Measurements from ENCODE around the gene SLC22A3.
"Not testable (repeated sequence)": the region's sequence is repeated elsewhere in the genome, so short reads cannot be mapped to it uniquely, and the experiment has no call there.

The SLC22A3 gene

DNA sequence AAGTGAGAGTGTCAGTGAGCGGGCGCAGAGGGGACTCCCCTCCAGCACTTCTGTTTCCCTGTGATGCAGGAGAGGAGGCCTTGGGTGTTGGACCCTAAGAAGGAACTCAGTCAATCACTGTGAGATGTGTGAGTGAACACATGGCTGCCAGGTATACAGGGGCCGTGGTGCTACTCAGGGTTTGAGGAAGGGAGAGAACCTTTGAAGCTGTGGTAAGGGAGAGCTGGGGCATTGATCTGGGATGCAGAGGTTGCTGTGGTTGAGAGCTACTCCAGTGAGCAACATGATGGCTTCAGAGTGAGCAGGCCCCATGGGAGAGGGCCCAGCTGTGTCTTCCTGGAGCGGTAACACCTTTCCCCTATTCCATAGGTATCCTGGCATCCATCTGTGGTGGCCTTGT lies 99.2 kb downstream of the SLC22A3 start:
- no peak overlapping the region for H3K4me3 ChIP-seq (ENCODE audit: low read depth in 1 of 2, low read length in 1 of 2)
- no peaks in the 10 kb centered on the region for H3K36me3 ChIP-seq
- no peak overlapping the region for H3K27ac ChIP-seq
- peaks cover 9% of the 10 kb centered on the region for H3K27me3 ChIP-seq
- TF ChIP-seq, protein P1, sequence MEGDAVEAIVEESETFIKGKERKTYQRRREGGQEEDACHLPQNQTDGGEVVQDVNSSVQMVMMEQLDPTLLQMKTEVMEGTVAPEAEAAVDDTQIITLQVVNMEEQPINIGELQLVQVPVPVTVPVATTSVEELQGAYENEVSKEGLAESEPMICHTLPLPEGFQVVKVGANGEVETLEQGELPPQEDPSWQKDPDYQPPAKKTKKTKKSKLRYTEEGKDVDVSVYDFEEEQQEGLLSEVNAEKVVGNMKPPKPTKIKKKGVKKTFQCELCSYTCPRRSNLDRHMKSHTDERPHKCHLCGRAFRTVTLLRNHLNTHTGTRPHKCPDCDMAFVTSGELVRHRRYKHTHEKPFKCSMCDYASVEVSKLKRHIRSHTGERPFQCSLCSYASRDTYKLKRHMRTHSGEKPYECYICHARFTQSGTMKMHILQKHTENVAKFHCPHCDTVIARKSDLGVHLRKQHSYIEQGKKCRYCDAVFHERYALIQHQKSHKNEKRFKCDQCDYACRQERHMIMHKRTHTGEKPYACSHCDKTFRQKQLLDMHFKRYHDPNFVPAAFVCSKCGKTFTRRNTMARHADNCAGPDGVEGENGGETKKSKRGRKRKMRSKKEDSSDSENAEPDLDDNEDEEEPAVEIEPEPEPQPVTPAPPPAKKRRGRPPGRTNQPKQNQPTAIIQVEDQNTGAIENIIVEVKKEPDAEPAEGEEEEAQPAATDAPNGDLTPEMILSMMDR (IDR thresholded peaks at IDR 0.05) = no peak
- no peaks in the 10 kb centered on the region for H3K9me3 ChIP-seq
- H3K4me1 ChIP-seq (ENCODE audit: control insufficient read depth in 1 of 2, insufficient read depth in 1 of 2, low read depth in 1 of 2, low read length in 1 of 2) = no peaks in the 10 kb centered on the region

DNA sequence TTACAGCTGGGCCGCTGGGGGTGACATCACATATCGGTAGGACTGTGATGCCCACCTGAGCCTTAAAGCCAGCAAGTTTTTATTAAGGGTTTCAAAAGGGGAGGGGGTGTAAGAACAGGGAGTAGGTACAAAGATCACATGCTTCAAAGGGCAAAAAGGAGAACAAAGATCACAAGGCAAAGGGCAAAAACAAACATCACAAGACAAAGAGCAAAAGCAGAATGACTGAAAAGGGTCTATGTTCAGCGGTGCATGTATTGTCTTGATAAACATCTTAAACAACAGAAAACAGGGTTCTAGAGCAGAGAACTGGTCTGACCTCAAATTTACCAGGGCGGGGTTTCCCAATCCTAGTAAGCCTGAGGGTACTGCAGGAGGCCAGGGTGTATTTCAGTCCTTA lies 101.6 kb downstream of the SLC22A3 start:
- not testable (repeated sequence) for H3K36me3 ChIP-seq; H3K4me1 ChIP-seq (ENCODE audit: control insufficient read depth in 1 of 2, insufficient read depth in 1 of 2, low read depth in 1 of 2, low read length in 1 of 2); H3K27ac ChIP-seq; H3K9me3 ChIP-seq; H3K4me3 ChIP-seq (ENCODE audit: low read depth in 1 of 2, low read length in 1 of 2)
- H3K27me3 ChIP-seq = peaks cover 19% of the 10 kb centered on the region

- no peak overlapping the region for H3K27ac ChIP-seq
- H3K4me3 ChIP-seq (ENCODE audit: low read depth in 1 of 2, low read length in 1 of 2) = no peak overlapping the region
- TF ChIP-seq, protein P1 (IDR thresholded peaks at IDR 0.05) = no peak
- H3K4me1 ChIP-seq (ENCODE audit: control insufficient read depth in 1 of 2, insufficient read depth in 1 of 2, low read depth in 1 of 2, low read length in 1 of 2) = no peaks in the 10 kb centered on the region
- no peaks in the 10 kb centered on the region for H3K36me3 ChIP-seq
- H3K9me3 ChIP-seq = no peaks in the 10 kb centered on the region
- H3K27me3 ChIP-seq = peaks cover 27% of the 10 kb centered on the region
These were observed 102.7 kb downstream of the SLC22A3 start for GRCh38 chr6:160450849-160451248.

GRCh38 chr6:160454303-160454702 lies 106.1 kb downstream of the SLC22A3 start:
- H3K27me3 ChIP-seq = peaks cover 32% of the 10 kb centered on the region
- TF ChIP-seq, protein P1 (IDR thresholded peaks at IDR 0.05) = no peak
- H3K9me3 ChIP-seq = no peaks in the 10 kb centered on the region
- H3K4me3 ChIP-seq (ENCODE audit: low read depth in 1 of 2, low read length in 1 of 2) = no peak overlapping the region
- peaks cover 2 to 4% of the 10 kb centered on the region in 2 experiments for H3K4me1 ChIP-seq (ENCODE audit: control insufficient read depth in 1 of 2, insufficient read depth in 1 of 2, low read depth in 1 of 2, low read length in 1 of 2)
- no peaks in the 10 kb centered on the region for H3K36me3 ChIP-seq
- H3K27ac ChIP-seq = no peak overlapping the region

- Histone ChIP-seq H3K4me3 (ENCODE audit: low read depth in 1 of 2, low read length in 1 of 2) (no peak overlapping the region), H3K4me1 (ENCODE audit: control insufficient read depth in 1 of 2, insufficient read depth in 1 of 2, low read depth in 1 of 2, low read length in 1 of 2) (peaks cover 4 to 12% of the 10 kb centered on the region in 2 experiments)
- TF ChIP-seq, protein P1 (IDR thresholded peaks at IDR 0.05) = no peak
These were observed 106.9 kb downstream of the SLC22A3 start for GRCh38 chr6:160455081-160455480.

DNA sequence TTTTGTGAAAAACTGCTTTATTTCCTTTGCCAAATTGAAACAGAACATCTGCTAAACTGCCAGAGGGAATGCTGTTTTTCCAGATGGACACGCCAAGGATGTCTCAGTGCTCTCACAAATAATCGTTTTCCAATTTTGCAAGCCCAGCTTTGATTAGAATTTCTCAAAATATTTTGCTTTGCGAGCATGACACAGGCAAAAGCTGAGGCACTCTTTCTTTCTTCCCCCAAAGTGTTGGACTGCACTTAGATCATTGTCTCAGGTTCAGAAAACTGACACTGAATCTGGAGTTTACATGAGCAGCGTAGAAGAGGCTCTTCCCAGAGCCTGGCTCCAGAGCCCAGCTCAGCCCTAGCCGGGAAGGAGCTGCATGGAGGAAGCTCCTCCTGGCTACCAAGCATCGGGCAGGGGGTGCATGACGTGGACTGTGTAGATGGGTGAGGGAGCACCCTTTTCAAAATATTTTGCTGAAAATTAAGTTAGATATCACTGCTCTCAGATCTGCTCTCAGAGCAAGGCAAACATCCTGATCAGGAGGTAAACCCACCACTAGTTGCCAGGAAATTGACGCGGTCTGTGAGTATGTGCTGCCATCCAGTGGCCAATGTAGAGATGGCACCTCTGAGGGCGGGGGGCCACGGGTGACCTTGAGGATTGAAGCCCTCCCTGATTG lies 107.5 kb downstream of the SLC22A3 start:
- peaks cover 4 to 17% of the 10 kb centered on the region in 2 experiments for H3K4me1 ChIP-seq (ENCODE audit: control insufficient read depth in 1 of 2, insufficient read depth in 1 of 2, low read depth in 1 of 2, low read length in 1 of 2)
- H3K4me3 ChIP-seq (ENCODE audit: low read depth in 1 of 2, low read length in 1 of 2) = no peak overlapping the region
- peaks cover 36% of the 10 kb centered on the region for H3K27me3 ChIP-seq
- H3K9me3 ChIP-seq = no peaks in the 10 kb centered on the region
- TF ChIP-seq, protein P1 (IDR thresholded peaks at IDR 0.05) = peak; percentile 49
- no peaks in the 10 kb centered on the region for H3K36me3 ChIP-seq
- no peak overlapping the region for H3K27ac ChIP-seq

More at GRCh38 chr6:160455081-160455480, 106.9 kb downstream of the SLC22A3 start:
- Histone ChIP-seq H3K27ac (no peak overlapping the region), H3K27me3 (peaks cover 36% of the 10 kb centered on the region), H3K9me3 (no peaks in the 10 kb centered on the region), H3K36me3 (no peaks in the 10 kb centered on the region)

Data from neutrophil (primary cell).